HG03520 (cell line): ENCODE measurements around the gene N4BP3.
"Not testable (repeated sequence)": the region's sequence is repeated elsewhere in the genome, so short reads cannot be mapped to it uniquely, and the experiment has no call there.

Source experiments
- ATAC-seq: cut with Tn5 transposase; IDR thresholded peaks from one replicate; pipeline ENCODE4 v1.9.1; 2021; ENCODE audit warnings: mild to moderate bottlenecking, moderate library complexity; ENCODE audit not compliant: unreplicated experiment

Gene N4BP3, protein sequence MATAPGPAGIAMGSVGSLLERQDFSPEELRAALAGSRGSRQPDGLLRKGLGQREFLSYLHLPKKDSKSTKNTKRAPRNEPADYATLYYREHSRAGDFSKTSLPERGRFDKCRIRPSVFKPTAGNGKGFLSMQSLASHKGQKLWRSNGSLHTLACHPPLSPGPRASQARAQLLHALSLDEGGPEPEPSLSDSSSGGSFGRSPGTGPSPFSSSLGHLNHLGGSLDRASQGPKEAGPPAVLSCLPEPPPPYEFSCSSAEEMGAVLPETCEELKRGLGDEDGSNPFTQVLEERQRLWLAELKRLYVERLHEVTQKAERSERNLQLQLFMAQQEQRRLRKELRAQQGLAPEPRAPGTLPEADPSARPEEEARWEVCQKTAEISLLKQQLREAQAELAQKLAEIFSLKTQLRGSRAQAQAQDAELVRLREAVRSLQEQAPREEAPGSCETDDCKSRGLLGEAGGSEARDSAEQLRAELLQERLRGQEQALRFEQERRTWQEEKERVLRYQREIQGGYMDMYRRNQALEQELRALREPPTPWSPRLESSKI

DNA sequence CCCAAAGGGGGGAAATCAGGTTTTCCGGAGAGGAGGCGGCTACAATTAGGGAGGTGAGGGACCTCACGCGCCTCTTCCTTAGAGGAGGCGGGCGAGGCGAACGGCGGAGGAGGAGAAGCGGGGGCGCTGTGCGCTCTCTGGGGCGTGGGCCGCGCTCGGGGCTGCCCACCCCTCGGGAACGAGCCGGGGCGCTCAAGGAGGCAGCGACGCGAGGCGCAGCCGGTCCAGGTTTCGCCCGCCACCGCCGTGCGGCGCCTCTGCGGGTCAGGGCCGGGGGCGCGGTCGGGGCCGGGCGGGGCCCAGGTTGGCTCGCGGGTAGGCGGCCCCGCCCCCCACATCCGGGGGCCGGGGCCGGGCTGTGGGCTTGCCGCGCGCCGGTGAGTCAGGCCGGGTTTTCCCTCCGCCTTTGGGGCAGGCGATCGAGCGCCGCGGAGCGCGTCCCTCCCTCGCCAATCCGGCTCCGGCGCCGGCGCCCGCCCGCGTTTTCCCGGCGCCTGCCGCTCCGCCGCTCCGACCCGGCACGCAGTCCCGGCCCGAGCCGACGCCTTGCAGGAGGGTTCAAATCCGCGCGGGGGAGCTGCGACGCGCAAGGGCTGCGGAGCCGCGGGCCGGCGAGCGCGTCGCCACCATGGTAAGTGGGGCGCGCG, at the start of gene N4BP3:
N4BP3 (plus strand) TSS at position 392 of the 647 bp plus-strand sequence. CDS start 6,052 bp downstream, outside the sequence.
- ATAC-seq, result peak; percentile 57

DNA sequence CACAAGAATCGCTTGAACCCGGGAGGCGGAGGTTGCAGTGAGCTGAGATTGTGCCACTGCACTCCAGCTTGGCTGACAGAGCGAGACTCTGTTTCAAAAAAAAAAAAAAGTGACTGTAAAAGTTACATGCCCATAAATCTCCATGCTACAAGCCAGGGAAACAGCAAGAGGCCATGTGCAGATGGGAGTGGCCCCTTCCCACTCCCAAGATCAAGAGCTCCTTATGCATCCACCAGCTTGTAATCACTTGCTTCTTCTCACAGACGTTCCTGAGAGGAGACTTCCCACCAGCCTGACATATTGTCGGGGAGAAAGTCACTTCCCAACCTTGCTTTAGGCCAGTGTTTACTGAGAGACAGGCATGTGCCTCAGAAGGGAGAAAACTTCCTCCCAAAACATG, 45.6 kb upstream of the N4BP3 start:
- ATAC-seq, result no peak

DNA sequence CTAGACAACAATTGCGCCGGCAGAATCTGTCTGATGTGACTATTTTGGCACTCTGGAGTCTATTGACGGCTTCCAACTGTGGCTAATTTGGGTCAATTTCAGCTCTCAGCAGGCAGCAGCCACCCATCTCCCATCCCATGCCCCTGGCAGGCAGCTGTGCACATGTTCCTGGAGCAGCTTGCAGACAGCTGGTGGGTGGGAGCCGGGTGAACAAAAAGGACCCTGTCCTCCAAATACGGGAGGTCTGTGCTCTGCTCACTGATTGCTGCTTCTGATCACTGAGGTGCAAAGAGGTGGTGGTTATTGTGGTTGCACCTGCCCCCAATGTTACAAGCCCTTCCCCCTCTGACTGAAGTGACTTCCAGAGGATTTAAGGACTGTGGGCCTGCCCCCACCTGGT, 45.0 kb upstream of the N4BP3 start:
- no peak for ATAC-seq

DNA sequence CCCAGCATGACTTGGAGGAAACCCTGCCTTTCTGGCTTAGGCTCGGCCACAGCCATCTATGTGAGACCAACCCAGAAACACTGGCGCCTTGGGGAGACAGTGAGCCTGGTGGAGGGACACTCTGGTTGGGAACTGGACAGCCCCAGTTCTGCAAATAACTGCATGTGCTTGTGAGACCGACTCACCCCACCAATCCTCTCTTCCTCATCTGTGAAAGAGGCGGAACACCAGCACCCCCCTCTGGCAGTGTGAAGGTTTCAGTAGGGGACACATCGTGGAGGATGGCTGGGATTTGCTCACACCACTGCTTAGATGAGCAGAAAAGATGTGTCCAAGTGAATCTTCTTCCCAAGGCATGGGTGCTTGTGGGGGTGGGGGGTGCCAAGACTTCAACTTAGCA, 43.4 kb upstream of the N4BP3 start:
- ATAC-seq, result no peak

DNA sequence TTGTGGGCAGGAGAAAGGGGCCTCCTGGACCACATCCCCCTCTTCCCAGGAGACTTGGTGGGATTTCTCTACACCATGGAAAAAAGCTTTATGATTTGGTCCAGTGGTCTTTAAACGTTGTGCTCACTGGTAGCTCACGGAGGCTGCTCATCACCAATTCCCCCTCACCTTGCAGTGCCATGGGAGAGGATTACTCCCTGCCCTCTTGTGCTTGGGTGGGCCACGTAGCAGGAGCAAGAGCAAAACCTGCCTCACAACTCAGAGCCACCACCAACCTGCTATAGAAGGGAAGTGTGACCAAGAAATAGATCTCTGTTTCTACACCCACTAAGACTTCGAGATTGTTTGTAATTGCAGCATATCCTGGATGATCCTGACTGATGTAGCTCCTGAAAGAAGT, 42.2 kb upstream of the N4BP3 start:
- ATAC-seq, result no peak

DNA sequence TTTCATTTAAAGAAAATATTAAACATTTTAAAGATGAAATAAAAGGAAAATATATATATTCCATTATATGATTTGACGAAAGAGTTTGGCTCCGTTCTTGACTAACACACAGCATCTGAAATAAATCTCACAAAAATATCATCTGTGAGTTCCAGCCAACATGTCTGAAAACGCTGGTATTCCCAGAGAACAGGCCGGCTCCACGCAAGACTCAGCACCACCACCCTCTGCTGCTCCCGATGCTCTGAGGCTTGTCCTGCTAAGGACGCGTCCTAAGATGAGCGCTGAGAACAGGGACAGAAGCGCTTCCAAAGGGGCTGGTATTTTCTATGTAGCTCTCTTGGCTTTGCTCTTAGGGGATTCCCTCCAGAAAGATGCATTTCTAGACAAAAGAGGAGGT, 40.6 kb upstream of the N4BP3 start:
- ATAC-seq, result no peak

- ATAC-seq, result no peak
Measured at GRCh38 chr5:178074266-178074952, 38.9 kb upstream of the N4BP3 start.

- not testable (repeated sequence) for ATAC-seq
Measured at GRCh38 chr5:178076965-178077364, 36.4 kb upstream of the N4BP3 start.

DNA sequence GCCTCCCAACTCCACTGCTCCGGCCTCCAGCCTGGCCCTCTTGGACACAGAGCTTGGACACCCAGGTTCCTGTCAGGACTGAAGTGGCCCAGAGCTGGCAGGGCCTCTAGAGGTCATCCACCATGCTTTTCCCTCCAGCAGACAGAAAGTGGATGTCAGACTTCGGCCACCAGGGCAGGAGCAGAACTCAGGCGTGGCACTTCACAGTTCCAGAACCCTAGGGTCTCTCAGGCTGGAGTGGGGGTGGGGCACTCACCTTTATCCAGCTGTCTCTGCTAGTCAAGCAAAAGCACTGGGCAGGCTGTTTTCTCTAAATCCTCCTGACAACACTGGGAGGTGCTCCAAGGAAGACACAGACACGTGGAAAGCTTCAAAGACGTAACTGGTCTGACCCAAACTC, 35.6 kb upstream of the N4BP3 start:
- no peak for ATAC-seq

GRCh38 chr5:178078197-178079010, 34.9 kb upstream of the N4BP3 start:
- ATAC-seq, result no peak

DNA sequence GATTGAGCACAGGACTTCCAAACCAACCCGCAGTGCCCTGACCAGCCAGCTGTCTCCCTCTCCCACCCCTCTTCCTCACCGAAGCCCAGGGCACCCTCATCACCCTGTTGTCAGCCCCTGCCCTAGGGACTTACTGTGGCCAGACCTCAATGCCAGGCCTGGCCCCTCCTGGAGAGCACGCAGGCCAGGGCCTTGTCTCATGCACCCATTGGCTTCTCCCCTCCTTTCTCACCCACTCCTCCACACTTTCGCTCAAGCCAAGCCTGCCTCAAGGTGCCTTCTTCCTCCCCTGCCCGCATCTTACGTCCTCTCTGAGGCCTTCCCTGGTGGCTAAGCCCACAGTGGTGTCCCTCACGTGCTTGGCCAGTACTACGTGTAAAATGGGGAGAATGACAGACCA, 33.3 kb upstream of the N4BP3 start:
- no peak for ATAC-seq

DNA sequence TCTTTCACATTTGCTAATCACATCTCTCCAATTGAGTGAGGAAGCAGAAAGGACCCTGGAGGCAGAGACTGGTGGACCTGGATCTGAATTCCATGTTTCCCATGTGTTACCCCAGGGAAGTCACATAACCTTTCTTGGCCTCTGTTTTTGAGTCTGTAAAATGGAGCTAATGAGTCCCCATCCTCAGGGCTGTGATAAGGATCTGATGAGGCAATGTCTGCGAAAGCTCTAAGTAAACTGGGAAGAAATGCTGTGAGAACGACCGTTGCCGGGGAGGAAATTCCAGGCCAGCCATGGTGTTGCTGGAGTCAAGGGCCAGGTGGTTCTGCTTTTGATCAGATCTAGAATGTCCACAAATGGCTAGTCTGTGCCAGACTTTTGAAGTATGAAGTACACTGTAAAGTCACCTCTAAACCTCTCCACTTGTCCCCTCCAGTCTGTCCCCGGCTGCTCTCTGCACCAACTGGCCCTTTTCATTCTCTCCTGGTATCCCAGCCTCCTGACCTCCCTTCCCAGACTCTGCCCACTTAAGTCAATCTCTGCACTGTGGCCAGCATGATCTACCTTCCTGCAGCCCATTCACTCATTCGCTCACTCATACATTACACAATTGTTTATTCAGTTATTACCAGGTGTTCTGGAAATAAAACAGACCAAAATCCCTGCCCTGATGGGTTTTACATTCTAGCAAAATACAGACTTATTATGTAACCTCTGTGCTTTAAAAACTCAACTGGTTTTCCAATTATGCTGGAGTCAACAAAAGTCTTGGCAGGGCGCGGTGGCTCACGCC, 32.5 kb upstream of the N4BP3 start:
- ATAC-seq, result no peak

GRCh38 chr5:178081571-178082243, 31.6 kb upstream of the N4BP3 start:
- ATAC-seq, result no peak

- no peak for ATAC-seq
Measured at GRCh38 chr5:178083922-178084321, 29.4 kb upstream of the N4BP3 start.

GRCh38 chr5:178085316-178085715, 28.0 kb upstream of the N4BP3 start:
- ATAC-seq, result no peak

DNA sequence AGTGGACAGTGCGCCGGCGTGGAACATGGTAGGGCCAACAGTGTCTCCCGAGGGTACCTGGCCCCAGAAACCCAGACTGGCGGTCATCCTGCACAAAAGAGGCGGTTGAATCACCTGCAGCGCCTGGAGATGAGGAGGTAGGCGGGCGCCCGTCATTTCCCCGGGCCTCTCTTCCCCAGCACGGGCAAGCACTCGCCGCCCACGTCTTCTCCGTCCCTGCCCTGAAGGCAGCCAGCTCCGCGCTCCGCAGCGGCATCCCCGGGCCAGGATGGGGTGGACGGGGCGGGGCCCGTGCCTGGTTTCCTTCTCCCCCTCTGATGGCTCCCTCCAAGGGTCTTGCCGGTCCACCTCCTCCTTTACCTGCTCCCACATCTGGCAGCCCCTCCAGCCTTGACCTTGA, 27.1 kb upstream of the N4BP3 start:
- no peak for ATAC-seq

- not testable (repeated sequence) for ATAC-seq
Measured at GRCh38 chr5:178087199-178087598, 26.1 kb upstream of the N4BP3 start.

GRCh38 chr5:178090856-178091255, 22.5 kb upstream of the N4BP3 start:
- ATAC-seq, result no peak

GRCh38 chr5:178093134-178093533, 20.2 kb upstream of the N4BP3 start:
- no peak for ATAC-seq
